Epithelial cell of prostate (primary cell): Measurements from ENCODE around the gene TNC.

ENCODE experiments used
- DNase-seq: peaks from one replicate; pipeline ENCODE4 v3.0.0-alpha.2; 2011; ENCODE audit warnings: low read depth, low spot score
- H3K27ac ChIP-seq: fragments of 450-650 bp; 2 replicates; pipeline ENCODE4 v1.5.1; 2017; ENCODE audit warnings: mild to moderate bottlenecking

The TNC gene

GRCh38 chr9:115117999-115118878 lies at the start of gene TNC:
TSS of gene TNC (minus strand) at chr9:115118157. CDS start at chr9:115091018, 27,139 bp downstream.
- peak within 1 kb of the TSS; percentile 90 for H3K27ac ChIP-seq
- no peak for DNase-seq

GRCh38 chr9:115167175-115167574 lies 49.2 kb upstream of the TNC start:
- no peak for DNase-seq
- H3K27ac ChIP-seq = no peak overlapping the region

- no peak for DNase-seq
- peak overlapping the region; percentile 39 for H3K27ac ChIP-seq
Observed at GRCh38 chr9:115165233-115165632, 47.3 kb upstream of the TNC start.

DNA sequence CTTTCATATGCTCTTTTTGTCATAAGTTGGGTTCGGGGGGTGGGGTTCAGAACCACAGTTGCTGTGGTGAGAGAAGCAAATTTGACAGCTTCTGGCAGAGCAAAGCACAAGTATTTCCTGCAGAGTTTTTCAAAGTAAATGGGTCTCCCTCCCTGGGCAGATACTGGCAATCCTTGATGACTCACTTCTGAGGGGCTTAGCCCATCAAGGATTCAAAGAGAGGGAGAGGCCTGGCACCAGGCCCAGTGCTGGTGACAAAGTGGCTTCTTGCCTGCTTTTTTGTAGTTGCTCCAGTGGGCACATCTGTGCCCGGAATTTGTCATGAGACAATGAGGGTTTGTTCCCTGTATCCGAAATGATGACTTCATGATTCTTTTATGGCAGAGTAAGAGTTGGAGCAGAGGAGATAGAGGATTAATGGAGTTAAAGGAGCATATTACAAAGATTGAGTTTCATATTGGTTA lies 46.6 kb upstream of the TNC start:
- peak overlapping the region; percentile 39 for H3K27ac ChIP-seq
- no peak for DNase-seq

DNA sequence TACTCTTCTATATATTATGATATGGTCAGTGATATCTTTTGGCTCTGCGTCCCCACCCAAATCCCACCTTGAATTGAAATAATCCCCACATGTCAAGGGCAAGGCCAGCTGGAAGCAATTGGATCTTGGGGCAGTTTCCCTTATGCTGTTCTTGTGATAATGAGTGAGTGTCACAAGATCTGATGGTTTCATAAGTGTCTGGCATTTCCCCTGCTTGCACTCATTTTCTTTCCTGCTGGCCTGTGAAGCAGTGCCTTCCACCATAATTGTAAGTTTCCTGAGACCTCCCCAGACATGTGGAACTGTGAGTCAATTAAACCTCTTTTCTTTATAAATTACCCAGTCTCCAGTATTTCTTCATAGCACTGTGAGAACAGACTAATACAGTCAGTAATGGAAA lies 45.0 kb upstream of the TNC start:
- no peak overlapping the region for H3K27ac ChIP-seq
- DNase-seq = no peak

- H3K27ac ChIP-seq = peak overlapping the region; percentile 39
- DNase-seq = no peak
Observed at GRCh38 chr9:115161446-115161845, 43.5 kb upstream of the TNC start.

DNA sequence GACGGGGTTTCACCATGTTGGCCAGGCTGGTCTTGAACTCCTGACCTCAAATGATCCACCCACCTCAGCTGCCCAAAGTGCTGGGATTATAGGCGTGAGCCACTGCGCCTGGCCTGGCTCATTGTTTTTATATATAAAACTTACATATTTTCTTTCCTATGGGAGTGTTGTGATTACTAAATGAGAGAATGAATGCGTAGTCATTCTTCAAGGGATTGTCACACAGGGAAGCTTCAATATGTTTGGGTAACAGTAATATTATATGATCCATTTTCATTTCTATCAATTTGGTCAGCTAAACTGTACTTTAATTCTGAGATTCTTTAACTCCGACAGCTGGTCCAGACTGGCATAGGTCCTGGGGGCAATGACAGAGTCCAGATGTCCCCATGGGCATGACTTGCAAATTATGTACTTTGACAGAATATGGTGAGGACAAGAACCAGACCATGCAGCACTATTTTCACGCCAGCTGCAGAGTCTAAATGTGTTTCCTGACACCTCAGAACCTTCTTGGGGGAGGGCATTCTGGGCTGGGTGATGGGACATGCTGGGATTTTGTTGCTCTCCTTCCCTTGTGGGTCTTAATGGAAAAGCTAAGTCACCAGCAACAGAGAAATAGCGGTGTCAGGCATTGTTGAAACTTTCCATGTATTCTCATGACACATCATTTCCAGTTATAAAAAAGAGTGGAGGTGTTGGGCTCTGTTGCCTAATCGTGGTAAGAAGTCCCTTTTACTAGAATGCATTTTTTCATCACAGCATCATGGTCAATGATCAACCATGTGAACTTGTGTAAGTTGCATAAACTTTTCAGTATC lies 40.9 kb upstream of the TNC start:
- H3K27ac ChIP-seq = no peak overlapping the region
- peak; percentile 54 for DNase-seq

DNA sequence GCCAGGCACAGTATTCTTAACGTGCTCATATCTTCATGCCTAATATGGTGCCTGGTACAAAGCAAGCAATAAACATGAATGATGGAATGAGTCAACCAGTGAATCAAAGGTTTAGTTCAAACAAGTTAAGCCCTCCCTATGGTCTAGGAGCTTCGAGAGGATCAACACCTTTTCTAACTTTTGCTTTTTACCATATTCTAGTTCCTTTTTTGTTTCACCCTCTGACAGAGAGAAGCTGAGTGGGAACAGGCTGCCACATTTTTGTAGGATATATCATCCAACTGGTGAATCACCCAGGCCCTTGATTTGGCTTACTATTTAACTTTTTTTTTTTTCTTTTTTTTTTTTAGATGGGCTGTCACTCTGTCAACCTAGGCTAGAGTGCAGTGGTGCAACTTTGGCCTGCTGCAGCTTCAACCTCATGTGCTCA lies 39.3 kb upstream of the TNC start:
- H3K27ac ChIP-seq = peak overlapping the region; percentile 61
- peak; percentile 81 for DNase-seq

DNA sequence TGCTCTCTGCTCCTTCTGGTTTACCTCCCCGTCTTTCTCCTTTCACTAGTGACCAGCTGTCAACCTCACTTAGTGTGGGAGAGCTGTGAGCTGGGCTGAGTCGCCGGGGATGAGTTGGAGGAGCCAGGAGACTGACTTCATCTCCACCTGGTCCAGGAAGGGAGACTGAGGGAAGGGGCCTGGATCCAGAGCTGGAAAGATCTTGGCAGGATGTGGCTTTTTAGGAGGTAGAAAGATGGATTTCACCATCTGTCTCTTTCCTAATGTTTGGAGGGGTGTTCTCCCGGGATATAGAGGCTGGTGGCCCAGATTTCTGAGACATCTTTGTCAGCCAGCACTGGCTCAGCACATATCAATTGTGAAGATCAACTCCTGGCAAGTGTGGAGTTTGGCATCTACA lies 37.1 kb upstream of the TNC start:
- DNase-seq = no peak
- H3K27ac ChIP-seq = no peak overlapping the region

- no peak for DNase-seq
- H3K27ac ChIP-seq = no peak overlapping the region
Observed at GRCh38 chr9:115154617-115155016, 36.7 kb upstream of the TNC start.

DNA sequence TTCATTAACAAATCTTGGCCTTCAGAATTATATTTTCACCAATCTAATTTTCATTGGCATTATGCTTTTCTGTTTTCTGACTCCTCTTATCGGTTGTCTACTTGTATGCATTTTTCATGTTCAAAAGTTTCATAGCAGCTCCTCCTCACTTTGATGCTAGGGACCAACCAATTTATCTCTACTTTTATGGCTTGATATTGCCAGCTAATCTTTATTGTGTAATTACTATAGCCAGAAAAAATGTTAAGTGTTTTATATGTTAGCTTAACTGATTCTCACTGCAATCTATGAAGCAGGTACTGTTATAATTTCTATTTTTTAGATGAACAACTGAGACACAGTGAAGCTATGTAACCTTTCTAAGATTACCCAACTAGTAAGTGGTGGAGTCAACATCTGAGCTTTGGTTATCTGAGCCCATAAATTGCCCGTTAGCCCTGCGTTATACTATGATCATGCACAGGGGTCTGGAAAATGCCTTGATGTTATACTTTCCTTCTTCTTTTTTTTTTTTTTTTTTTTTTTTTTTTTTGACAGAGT lies 34.4 kb upstream of the TNC start:
- no peak overlapping the region for H3K27ac ChIP-seq
- DNase-seq = no peak

DNA sequence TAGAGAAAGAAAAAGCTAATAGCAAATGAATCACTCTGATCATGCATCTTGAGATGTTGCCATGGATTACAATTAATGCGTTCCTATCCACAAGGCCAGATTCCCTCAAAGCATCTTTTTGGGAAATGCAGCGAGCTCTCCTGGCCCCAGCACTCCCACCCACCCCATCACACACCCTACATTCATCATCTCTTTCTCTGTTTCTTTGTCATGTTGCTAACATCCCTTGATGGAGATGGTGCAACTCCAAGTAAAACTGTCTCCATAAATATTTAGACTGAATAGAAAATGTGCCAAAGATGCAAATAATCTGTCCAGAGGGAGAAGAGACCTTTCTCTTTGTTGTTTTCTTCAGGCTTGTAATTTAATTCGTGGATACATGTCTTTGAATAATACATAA lies 30.8 kb upstream of the TNC start:
- no peak overlapping the region for H3K27ac ChIP-seq
- DNase-seq = no peak

DNA sequence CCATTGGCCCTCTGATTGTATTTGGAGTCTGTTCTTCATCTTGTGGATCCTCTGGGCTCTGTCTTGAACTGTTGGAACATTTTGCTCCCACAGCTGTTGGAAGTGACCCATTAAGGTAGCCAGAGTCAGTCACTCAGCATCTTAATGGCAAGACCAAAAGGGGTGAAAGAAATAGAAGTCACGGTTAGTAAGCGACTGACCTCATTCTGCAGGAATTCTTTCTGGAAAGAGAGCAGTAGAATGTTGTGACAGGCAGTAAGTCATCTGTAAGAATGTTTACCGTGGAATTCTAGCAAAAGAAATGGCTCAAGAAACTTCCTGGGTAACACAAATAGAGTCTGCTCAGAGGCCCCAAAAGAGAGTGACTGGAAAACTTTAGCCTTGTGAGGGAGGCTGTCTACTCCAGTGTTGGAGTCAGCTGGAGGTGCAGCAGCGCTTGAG lies 28.6 kb upstream of the TNC start:
- H3K27ac ChIP-seq = peak overlapping the region; percentile 60
- DNase-seq = no peak

DNA sequence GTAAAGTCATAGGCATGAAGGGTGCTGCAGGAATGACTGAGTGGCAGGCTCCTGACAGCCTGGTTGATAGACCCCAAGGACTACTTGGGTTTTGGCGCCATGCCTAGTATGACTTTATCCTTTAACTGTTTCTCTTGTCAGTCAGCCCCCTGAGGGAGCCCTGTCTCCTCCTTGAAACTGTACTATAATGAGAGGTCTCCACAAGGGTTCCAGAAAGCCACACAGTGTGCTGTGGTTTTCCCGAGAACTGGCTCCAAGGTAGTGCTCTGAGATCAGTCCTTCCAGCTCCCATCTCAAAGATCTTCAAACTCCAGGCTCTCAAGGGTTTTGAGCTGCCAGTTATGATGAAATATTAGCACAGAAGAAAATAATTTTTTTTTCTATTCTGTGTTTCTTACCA lies 26.7 kb upstream of the TNC start:
- no peak for DNase-seq
- H3K27ac ChIP-seq = no peak overlapping the region

DNA sequence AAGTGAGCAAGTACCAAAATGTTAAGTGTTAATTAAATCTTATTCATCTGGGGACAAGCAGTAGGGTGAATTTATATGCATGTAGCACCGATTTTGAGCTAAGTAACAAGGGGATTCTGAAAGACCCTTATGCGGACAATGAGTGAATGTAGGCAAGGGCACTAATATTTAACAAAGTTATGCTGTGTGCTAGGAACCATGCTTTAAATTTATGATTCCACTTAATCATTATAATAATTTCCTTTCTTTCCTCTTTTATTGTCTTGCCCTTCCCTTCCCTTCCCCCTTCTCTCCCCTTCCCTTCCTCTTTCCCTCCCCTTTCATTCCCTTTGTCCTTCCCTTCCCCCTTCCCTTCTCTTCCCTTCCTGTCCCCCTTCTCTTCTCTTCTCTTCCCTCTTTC lies 25.7 kb upstream of the TNC start:
- H3K27ac ChIP-seq = no peak overlapping the region

GRCh38 chr9:115142517-115143270 lies 24.7 kb upstream of the TNC start:
- H3K27ac ChIP-seq = no peak overlapping the region
- DNase-seq = no peak

More for the DNA sequence above, 25.7 kb upstream of the TNC start:
- DNase-seq = no peak

GRCh38 chr9:115142090-115142489 lies 24.1 kb upstream of the TNC start:
- no peak overlapping the region for H3K27ac ChIP-seq
- DNase-seq = no peak

DNA sequence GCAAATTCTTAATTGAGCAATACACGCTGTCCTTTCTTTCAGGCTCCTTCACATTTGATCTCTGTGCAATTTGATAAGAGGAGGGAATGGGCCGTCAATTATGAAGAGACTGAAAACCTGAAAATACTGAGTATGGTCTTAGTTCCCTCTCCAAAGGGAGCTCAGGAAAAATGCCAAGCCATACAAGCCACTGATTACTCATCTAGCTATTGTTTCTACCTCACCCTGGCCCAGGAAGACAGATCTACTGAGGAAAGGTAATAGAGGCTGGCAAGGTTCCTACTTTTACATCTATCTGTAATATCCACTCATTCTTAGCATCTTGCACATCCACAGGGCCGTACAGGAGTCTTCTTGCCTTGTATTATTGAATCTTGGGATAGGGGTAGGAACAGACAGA lies 23.7 kb upstream of the TNC start:
- H3K27ac ChIP-seq = no peak overlapping the region
- DNase-seq = no peak

GRCh38 chr9:115138151-115138550 lies 20.2 kb upstream of the TNC start:
- H3K27ac ChIP-seq = peak overlapping the region; percentile 13
- DNase-seq = no peak

DNA sequence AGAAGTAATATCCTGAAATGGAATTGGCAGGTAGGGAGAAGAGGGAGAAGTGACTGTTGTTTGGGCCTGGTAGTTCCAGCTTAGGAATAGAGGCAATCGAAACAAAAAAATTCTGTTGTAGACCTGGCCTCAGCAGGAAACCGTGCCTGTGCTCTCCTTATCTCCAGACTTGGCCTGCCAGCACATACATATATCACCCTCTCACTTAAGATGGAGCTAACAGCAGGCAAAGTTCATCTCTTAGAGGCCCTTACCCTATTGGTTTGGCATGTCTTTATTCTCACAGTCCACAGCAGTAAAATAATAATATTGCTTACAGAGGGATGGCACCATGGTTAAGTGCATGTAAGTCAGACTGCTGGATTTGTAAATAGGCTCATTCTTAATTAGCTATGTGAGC lies 19.6 kb upstream of the TNC start:
- no peak overlapping the region for H3K27ac ChIP-seq
- DNase-seq = no peak
